GM23248 (cell line): ENCODE data around the gene FGL2. TPM values are rescaled to one million over a fixed set of nuclear protein-coding genes. Genes with fewer than 3 reads are reported as not detected.

Experiments used
- DNase-seq: peaks from one replicate; pipeline ENCODE4 v3.0.0-alpha.2; 2015
- H2AFZ ChIP-seq: fragments of 200-600 bp; sonication (generic); 2 replicates; pipeline ENCODE4 v1.6.1; 2016; ENCODE audit warnings: antibody characterized with exemption
- H3F3A ChIP-seq: fragments of 200-600 bp; sonication (generic); 2 replicates; pipeline ENCODE4 v1.6.1; 2016; ENCODE audit warnings: mild to moderate bottlenecking, antibody characterized with exemption, mixed run types; ENCODE audit not compliant: insufficient read depth
- H3K27ac ChIP-seq: fragments of 200-600 bp; sonication (generic); 2 replicates; pipeline ENCODE4 v1.5.1; 2016; ENCODE audit warnings: mild to moderate bottlenecking
- H3K27me3 ChIP-seq: fragments of 200-600 bp; sonication (generic); replicated peaks from 2 replicates; pipeline ENCODE4 v1.6.1; 2016; ENCODE audit warnings: mild to moderate bottlenecking; ENCODE audit not compliant: insufficient read depth
- H3K36me3 ChIP-seq: fragments of 200-600 bp; sonication (generic); 2 replicates; pipeline ENCODE4 v1.6.1; 2016; ENCODE audit warnings: low read depth, mild to moderate bottlenecking
- H3K4me1 ChIP-seq: fragments of 200-600 bp; sonication (generic); 2 replicates; pipeline ENCODE4 v1.6.1; 2016; ENCODE audit warnings: mild to moderate bottlenecking; ENCODE audit not compliant: insufficient read depth
- H3K4me2 ChIP-seq: fragments of 200-600 bp; sonication (generic); one replicate; pipeline ENCODE4 v1.6.1; 2016; ENCODE audit warnings: mild to moderate bottlenecking; ENCODE audit not compliant: unreplicated experiment
- H3K4me3 ChIP-seq: fragments of 200-600 bp; sonication (generic); 2 replicates; pipeline ENCODE4 v1.5.1; 2016; ENCODE audit warnings: mild to moderate bottlenecking
- H3K79me2 ChIP-seq: fragments of 200-600 bp; sonication (generic); 2 replicates; pipeline ENCODE4 v1.6.1; 2016; ENCODE audit warnings: mild to moderate bottlenecking; ENCODE audit not compliant: insufficient read depth
- H3K9ac ChIP-seq: fragments of 200-600 bp; sonication (generic); 2 replicates; pipeline ENCODE4 v1.6.1; 2016; ENCODE audit warnings: mild to moderate bottlenecking
- H3K9me2 ChIP-seq: fragments of 200-600 bp; sonication (generic); 2 replicates; pipeline ENCODE4 v1.6.1; 2016; ENCODE audit warnings: mixed run types, mild to moderate bottlenecking, moderate library complexity; ENCODE audit not compliant: insufficient read depth
- H3K9me3 ChIP-seq: fragments of 200-600 bp; sonication (generic); one replicate; pipeline ENCODE4 v1.6.1; 2017; ENCODE audit warnings: low read depth
- H4K20me1 ChIP-seq: fragments of 200-600 bp; sonication (generic); 2 replicates; pipeline ENCODE4 v1.6.0; 2016; ENCODE audit not compliant: insufficient read depth
- EZH2 ChIP-seq: fragments of 200-600 bp; sonication (generic); IDR thresholded peaks from 2 replicates; pipeline ENCODE4 v1.6.1; 2018; ENCODE audit warnings: antibody characterized with exemption, mild to moderate bottlenecking; ENCODE audit not compliant: insufficient read depth, poor library complexity, severe bottlenecking
- EZH2phosphoT487 ChIP-seq: fragments of 200-600 bp; sonication (generic); IDR thresholded peaks from 2 replicates; pipeline ENCODE4 v1.6.1; 2018; ENCODE audit warnings: antibody characterized with exemption, moderate library complexity, mild to moderate bottlenecking, low read depth; ENCODE audit not compliant: insufficient read depth
- WGBS, 2 experiments: methylation state at CpG; one replicate each; pipeline ENCODE4 v1.1.6; 2015 to 2017; ENCODE audit warnings: low lambda C conversion rate in 2 of 2, low coverage in 1 of 2; ENCODE audit errors: missing lambda C conversion rate in 2 of 2; 5-methylcytosine and 5-hydroxymethylcytosine counted together
- in situ Hi-C: fragments of 300-500 bp; cut with MboI; formaldehyde crosslinking; loops from 2 replicates; pipeline ENCODE4 v1.15.0; 2020
- polyA plus RNA-seq: library from polyadenylated mRNA; unstranded; fragments of >200 nt; fragmentation: Nextera tagmentation; extraction: Ambion mirVana; gene quantifications from 2 replicates; pipeline ENCODE4 v1.2.1, GENCODE V29; 2016
- total RNA-seq: library from RNA; depleted of rRNA; stranded (reverse); fragments of >200 nt; shearing (Covaris generic); gene quantifications from 2 replicates; pipeline ENCODE4 v1.2.3, GENCODE V29; 2014

FGL2 gene
- total and polyA plus RNA-seq, 2 experiments from 2014 or later, result 1.6 to 4.8 TPM

- no peak overlapping the region for H3K4me2 ChIP-seq
- no peaks in the 10 kb centered on the region for H4K20me1 ChIP-seq
- H3K79me2 ChIP-seq, result no peaks in the 10 kb centered on the region
- H3K4me1 ChIP-seq, result no peaks in the 10 kb centered on the region
- H3K9me2 ChIP-seq, result no peaks in the 10 kb centered on the region
- H2AFZ ChIP-seq, result no peak overlapping the region
- in situ Hi-C loops, result no loop called here
- no peaks in the 10 kb centered on the region for H3F3A ChIP-seq
- no peaks in the 10 kb centered on the region for H3K27me3 ChIP-seq
- no peaks in the 10 kb centered on the region for H3K9me3 ChIP-seq
- TF ChIP-seq EZH2phosphoT487, result no peak
- no peak for TF ChIP-seq EZH2
- no peak overlapping the region for H3K9ac ChIP-seq
- no peaks in the 10 kb centered on the region for H3K36me3 ChIP-seq
- peak; percentile 42 for DNase-seq
- H3K27ac ChIP-seq, result no peak overlapping the region
- 87 to 88% methylated on average over 2 of the region's 2 CpGs for WGBS, 2 experiments
- no peak overlapping the region for H3K4me3 ChIP-seq
Measured at GRCh38 chr7:77217474-77218185, 18.0 kb upstream of the FGL2 start.

- H2AFZ ChIP-seq, result no peak overlapping the region
- no peaks in the 10 kb centered on the region for H3F3A ChIP-seq
- H3K9me2 ChIP-seq, result no peaks in the 10 kb centered on the region
- H3K27ac ChIP-seq, result no peak overlapping the region
- no peak overlapping the region for H3K4me2 ChIP-seq
- no peaks in the 10 kb centered on the region for H3K36me3 ChIP-seq
- H3K27me3 ChIP-seq, result no peaks in the 10 kb centered on the region
- H3K9me3 ChIP-seq, result no peaks in the 10 kb centered on the region
- no peak overlapping the region for H3K9ac ChIP-seq
- H3K4me1 ChIP-seq, result no peaks in the 10 kb centered on the region
- H4K20me1 ChIP-seq, result no peaks in the 10 kb centered on the region
- H3K4me3 ChIP-seq, result no peak overlapping the region
- WGBS, 2 experiments, result 86 to 96% methylated on average over 3 of the region's 3 CpGs
- no peak for DNase-seq
- H3K79me2 ChIP-seq, result no peaks in the 10 kb centered on the region
- no peak for TF ChIP-seq EZH2phosphoT487
- no peak for TF ChIP-seq EZH2
- in situ Hi-C loops, result no loop called here
Measured at GRCh38 chr7:77216181-77216845, 16.7 kb upstream of the FGL2 start.

GRCh38 chr7:77209479-77210139, 10.0 kb upstream of the FGL2 start:
- Histone ChIP-seq H2AFZ (no peak overlapping the region), H3K4me2 (no peak overlapping the region), H3K27me3 (no peaks in the 10 kb centered on the region), H3K4me1 (peaks cover 8% of the 10 kb centered on the region), H3K4me3 (no peak overlapping the region), H3F3A (no peaks in the 10 kb centered on the region), H3K9me3 (no peaks in the 10 kb centered on the region), H4K20me1 (no peaks in the 10 kb centered on the region), H3K79me2 (no peaks in the 10 kb centered on the region), H3K9me2 (no peaks in the 10 kb centered on the region), H3K27ac (no peak overlapping the region), H3K9ac (no peak overlapping the region), H3K36me3 (no peaks in the 10 kb centered on the region)
- 74 to 81% methylated on average over 6 of the region's 6 CpGs for WGBS, 2 experiments
- DNase-seq, result no peak
- TF ChIP-seq EZH2, result no peak
- TF ChIP-seq EZH2phosphoT487, result no peak
- in situ Hi-C loops, result no loop called here

GRCh38 chr7:77208416-77208815, 8.8 kb upstream of the FGL2 start:
- Histone ChIP-seq H2AFZ (no peak overlapping the region), H4K20me1 (no peaks in the 10 kb centered on the region), H3K9me3 (no peaks in the 10 kb centered on the region), H3K4me3 (no peak overlapping the region), H3K27me3 (no peaks in the 10 kb centered on the region), H3K4me1 (peaks cover 8% of the 10 kb centered on the region), H3K9me2 (no peaks in the 10 kb centered on the region), H3K9ac (no peak overlapping the region), H3K79me2 (no peaks in the 10 kb centered on the region), H3K36me3 (no peaks in the 10 kb centered on the region), H3K27ac (no peak overlapping the region), H3K4me2 (no peak overlapping the region), H3F3A (no peaks in the 10 kb centered on the region)
- TF ChIP-seq EZH2phosphoT487 (no peak), EZH2 (no peak)
- no peak for DNase-seq
- in situ Hi-C loops, result no loop called here
